ENCODE results near the gene FREM2. TPM values are rescaled to one million over a fixed set of nuclear protein-coding genes. Genes with fewer than 3 reads are reported as not detected.

Gene FREM2
- total RNA-seq, 1 experiment from 2014 or later, result 0.04 TPM

DNA sequence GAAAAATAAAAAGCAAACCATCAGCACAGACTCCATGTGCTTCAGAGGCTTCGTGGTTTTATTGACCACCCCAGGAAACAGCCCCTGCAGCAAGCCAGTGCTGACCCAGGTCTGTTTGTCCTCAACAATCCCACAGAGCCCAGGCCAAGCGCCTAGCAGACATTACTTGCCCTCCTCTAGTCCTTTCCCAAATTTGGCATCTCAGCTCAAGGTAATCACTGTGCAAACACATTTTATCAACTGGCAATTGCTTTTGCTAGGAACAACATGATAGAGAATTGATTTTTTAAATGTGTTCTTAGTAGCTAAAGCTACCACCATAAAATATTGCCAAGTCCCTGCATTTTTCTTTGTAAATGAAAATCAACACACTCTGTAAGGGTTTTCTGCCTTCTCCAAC, 182.0 kb downstream of the FREM2 start:
- BruUV-seq (replicated peaks), result no TSS peak
- intact Hi-C loops (cut with micrococcal nuclease), result no loop called here
- H3K9me2 ChIP-seq (replicated peaks; ENCODE audit: low read length), result no peaks in the 10 kb centered on the region
- H3K9me3 ChIP-seq (ENCODE audit: low read length), result no peaks in the 10 kb centered on the region
- no peak for DNase-seq
- ChIA-PET CTCF (no interaction called here), POLR2A (ENCODE audit: unreplicated experiment) (no interaction called here)
- H3K4me3 ChIP-seq (ENCODE audit: low read length), result no peak overlapping the region
- no peaks in the 10 kb centered on the region for H3F3A ChIP-seq (ENCODE audit: low read length, unreplicated experiment)
- no peak overlapping the region for H3K4me2 ChIP-seq (ENCODE audit: low read length)
- H3K79me2 ChIP-seq (ENCODE audit: low read length), result no peaks in the 10 kb centered on the region
- TF ChIP-seq EZH2phosphoT487 (IDR thresholded peaks at IDR 0.05; ENCODE audit: borderline replicate concordance, low read length) (no peak), EZH2 (IDR thresholded peaks at IDR 0.05; ENCODE audit: low read length, unreplicated experiment) (no peak)
- TF ChIP-seq, protein P1, sequence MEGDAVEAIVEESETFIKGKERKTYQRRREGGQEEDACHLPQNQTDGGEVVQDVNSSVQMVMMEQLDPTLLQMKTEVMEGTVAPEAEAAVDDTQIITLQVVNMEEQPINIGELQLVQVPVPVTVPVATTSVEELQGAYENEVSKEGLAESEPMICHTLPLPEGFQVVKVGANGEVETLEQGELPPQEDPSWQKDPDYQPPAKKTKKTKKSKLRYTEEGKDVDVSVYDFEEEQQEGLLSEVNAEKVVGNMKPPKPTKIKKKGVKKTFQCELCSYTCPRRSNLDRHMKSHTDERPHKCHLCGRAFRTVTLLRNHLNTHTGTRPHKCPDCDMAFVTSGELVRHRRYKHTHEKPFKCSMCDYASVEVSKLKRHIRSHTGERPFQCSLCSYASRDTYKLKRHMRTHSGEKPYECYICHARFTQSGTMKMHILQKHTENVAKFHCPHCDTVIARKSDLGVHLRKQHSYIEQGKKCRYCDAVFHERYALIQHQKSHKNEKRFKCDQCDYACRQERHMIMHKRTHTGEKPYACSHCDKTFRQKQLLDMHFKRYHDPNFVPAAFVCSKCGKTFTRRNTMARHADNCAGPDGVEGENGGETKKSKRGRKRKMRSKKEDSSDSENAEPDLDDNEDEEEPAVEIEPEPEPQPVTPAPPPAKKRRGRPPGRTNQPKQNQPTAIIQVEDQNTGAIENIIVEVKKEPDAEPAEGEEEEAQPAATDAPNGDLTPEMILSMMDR (conservative IDR thresholded peaks at IDR 0.05; ENCODE audit: low read depth, low read length), result no peak
- H2AFZ ChIP-seq (ENCODE audit: low read length), result no peak overlapping the region
- no peak overlapping the region for H3K9ac ChIP-seq (ENCODE audit: low read length)
- no peaks in the 10 kb centered on the region for H4K20me1 ChIP-seq (ENCODE audit: low read length)
- peaks cover 40% of the 10 kb centered on the region for H3K27me3 ChIP-seq (ENCODE audit: low read length)
- H3K4me1 ChIP-seq (ENCODE audit: insufficient read depth, low read length), result no peaks in the 10 kb centered on the region
- no peak overlapping the region for H3K27ac ChIP-seq (ENCODE audit: low read length)
- no peak for ATAC-seq
- no peaks in the 10 kb centered on the region for H3K36me3 ChIP-seq (ENCODE audit: low read depth, low read length)

DNA sequence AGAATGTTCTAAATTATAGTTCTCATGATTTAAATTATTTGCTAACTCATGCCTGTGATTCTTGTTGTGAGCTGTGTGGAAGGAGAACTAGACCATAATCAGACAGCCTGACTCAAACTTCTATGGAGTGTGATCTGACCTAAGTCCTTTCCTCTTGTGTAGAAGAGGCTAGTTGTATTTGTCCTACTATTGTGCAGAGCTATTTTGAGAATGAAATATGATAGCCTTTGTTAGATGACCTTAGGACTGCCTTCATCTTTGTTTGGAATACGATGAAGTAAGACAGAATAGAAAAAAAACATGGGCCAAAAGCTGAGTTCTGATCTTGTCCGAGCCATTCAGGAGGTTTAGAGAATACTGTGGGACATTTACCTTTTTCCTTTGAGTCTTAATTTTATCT, 184.4 kb downstream of the FREM2 start:
- no peak for TF ChIP-seq EZH2 (IDR thresholded peaks at IDR 0.05; ENCODE audit: low read length, unreplicated experiment)
- no peak for TF ChIP-seq EZH2phosphoT487 (IDR thresholded peaks at IDR 0.05; ENCODE audit: borderline replicate concordance, low read length)
- TF ChIP-seq, protein P1 (conservative IDR thresholded peaks at IDR 0.05; ENCODE audit: low read depth, low read length), result no peak
- intact Hi-C loops (cut with micrococcal nuclease), result no loop called here
- no TSS peak for BruUV-seq (replicated peaks)

DNA sequence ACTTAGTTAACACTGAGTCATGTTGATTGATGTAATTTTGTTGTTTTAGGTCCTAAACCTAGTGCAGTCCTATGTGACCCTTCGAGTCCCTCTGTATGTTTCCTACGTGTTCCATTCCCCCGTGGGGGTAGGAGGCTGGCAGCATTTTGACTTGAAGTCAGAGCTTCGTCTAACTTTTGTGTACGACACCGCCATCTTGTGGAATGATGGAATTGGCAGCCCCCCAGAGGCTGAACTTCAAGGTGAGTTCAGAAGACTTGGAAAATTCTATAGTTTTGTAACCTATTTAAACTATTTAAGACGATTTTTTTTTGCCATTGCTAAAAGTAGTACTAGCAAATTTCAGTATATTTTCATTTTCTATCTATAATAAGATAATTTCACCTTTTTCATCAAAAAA, 185.8 kb downstream of the FREM2 start:
- H3K9me3 ChIP-seq (ENCODE audit: low read length), result no peaks in the 10 kb centered on the region
- H3F3A ChIP-seq (ENCODE audit: low read length, unreplicated experiment), result no peaks in the 10 kb centered on the region
- ChIA-PET POLR2A (ENCODE audit: unreplicated experiment) (no interaction called here), CTCF (interaction anchor here (0.6 kb wide), 1 partner anchor 12 kb away, joined by 3 read pairs; no protein-coding TSS in a partner anchor)
- no peak overlapping the region for H3K9ac ChIP-seq (ENCODE audit: low read length)
- TF ChIP-seq, protein P1 (conservative IDR thresholded peaks at IDR 0.05; ENCODE audit: low read depth, low read length), result peak; percentile 65
- TF ChIP-seq EZH2 (IDR thresholded peaks at IDR 0.05; ENCODE audit: low read length, unreplicated experiment), result no peak
- H4K20me1 ChIP-seq (ENCODE audit: low read length), result no peaks in the 10 kb centered on the region
- intact Hi-C loops (cut with micrococcal nuclease), result no loop called here
- no peaks in the 10 kb centered on the region for H3K4me1 ChIP-seq (ENCODE audit: insufficient read depth, low read length)
- H3K36me3 ChIP-seq (ENCODE audit: low read depth, low read length), result no peaks in the 10 kb centered on the region
- BruUV-seq (replicated peaks), result no TSS peak
- H3K79me2 ChIP-seq (ENCODE audit: low read length), result no peaks in the 10 kb centered on the region
- DNase-seq (peak; percentile 55), ATAC-seq (no peak)
- H3K4me3 ChIP-seq (ENCODE audit: low read length), result no peak overlapping the region
- H3K4me2 ChIP-seq (ENCODE audit: low read length), result no peak overlapping the region
- H3K27ac ChIP-seq (ENCODE audit: low read length), result no peak overlapping the region
- H2AFZ ChIP-seq (ENCODE audit: low read length), result no peak overlapping the region
- H3K27me3 ChIP-seq (ENCODE audit: low read length), result peaks cover 36% of the 10 kb centered on the region
- H3K9me2 ChIP-seq (replicated peaks; ENCODE audit: low read length), result no peaks in the 10 kb centered on the region

More for the DNA sequence above, 184.4 kb downstream of the FREM2 start:
- H3K9me3 ChIP-seq (ENCODE audit: low read length), result no peaks in the 10 kb centered on the region
- H2AFZ ChIP-seq (ENCODE audit: low read length), result no peak overlapping the region
- DNase-seq (no peak), ATAC-seq (no peak)
- no peaks in the 10 kb centered on the region for H3K36me3 ChIP-seq (ENCODE audit: low read depth, low read length)
- no peak overlapping the region for H3K4me3 ChIP-seq (ENCODE audit: low read length)
- H3K27ac ChIP-seq (ENCODE audit: low read length), result no peak overlapping the region
- peaks cover 28% of the 10 kb centered on the region for H3K27me3 ChIP-seq (ENCODE audit: low read length)
- no peaks in the 10 kb centered on the region for H4K20me1 ChIP-seq (ENCODE audit: low read length)
- ChIA-PET POLR2A (ENCODE audit: unreplicated experiment) (no interaction called here), CTCF (no interaction called here)
- no peak overlapping the region for H3K9ac ChIP-seq (ENCODE audit: low read length)
- H3F3A ChIP-seq (ENCODE audit: low read length, unreplicated experiment), result no peaks in the 10 kb centered on the region
- no peaks in the 10 kb centered on the region for H3K9me2 ChIP-seq (replicated peaks; ENCODE audit: low read length)
- no peaks in the 10 kb centered on the region for H3K79me2 ChIP-seq (ENCODE audit: low read length)
- no peaks in the 10 kb centered on the region for H3K4me1 ChIP-seq (ENCODE audit: insufficient read depth, low read length)
- H3K4me2 ChIP-seq (ENCODE audit: low read length), result no peak overlapping the region

Measured in PC-3 (cell line).